Measurements from ENCODE around the gene GH1.
"Not testable (repeated sequence)": the region's sequence is repeated elsewhere in the genome, so short reads cannot be mapped to it uniquely, and the experiment has no call there.

Gene GH1

GRCh38 chr17:63918789-63919305, at the start of gene GH1:
Gene GH1, minus strand, starts transcription at chr17:63918839. Its CDS starts 63 bp downstream, at chr17:63918776.
- not testable (repeated sequence) for DNase-seq

- no peak for DNase-seq
These were observed 49.3 kb upstream of the GH1 start for GRCh38 chr17:63967953-63968352.

- DNase-seq, result no peak
These were observed 48.1 kb upstream of the GH1 start for GRCh38 chr17:63966646-63967264.

GRCh38 chr17:63963123-63963522, 44.5 kb upstream of the GH1 start:
- DNase-seq, result no peak

DNA sequence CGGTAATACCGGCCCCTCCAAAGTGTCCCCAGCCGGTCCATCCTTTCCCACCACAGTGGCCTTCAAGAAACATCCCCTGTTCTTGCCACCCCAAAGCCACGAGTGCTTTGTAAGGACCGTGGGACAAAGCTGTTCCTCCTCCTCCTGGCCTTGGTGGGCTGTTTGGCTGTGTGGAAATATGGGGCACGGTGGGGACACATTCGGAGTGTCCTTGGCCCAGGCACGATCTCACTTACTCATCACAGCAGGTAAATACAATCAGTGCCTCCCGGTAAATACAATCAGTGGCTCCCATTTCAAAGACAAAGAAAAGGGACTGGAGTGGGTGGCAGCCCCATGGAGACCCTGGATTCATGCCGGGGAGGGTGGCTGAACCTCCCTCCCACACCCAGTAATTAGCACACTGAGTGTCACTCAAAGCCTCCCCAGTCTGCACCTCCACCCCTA, 43.7 kb upstream of the GH1 start:
- no peak for DNase-seq

DNA sequence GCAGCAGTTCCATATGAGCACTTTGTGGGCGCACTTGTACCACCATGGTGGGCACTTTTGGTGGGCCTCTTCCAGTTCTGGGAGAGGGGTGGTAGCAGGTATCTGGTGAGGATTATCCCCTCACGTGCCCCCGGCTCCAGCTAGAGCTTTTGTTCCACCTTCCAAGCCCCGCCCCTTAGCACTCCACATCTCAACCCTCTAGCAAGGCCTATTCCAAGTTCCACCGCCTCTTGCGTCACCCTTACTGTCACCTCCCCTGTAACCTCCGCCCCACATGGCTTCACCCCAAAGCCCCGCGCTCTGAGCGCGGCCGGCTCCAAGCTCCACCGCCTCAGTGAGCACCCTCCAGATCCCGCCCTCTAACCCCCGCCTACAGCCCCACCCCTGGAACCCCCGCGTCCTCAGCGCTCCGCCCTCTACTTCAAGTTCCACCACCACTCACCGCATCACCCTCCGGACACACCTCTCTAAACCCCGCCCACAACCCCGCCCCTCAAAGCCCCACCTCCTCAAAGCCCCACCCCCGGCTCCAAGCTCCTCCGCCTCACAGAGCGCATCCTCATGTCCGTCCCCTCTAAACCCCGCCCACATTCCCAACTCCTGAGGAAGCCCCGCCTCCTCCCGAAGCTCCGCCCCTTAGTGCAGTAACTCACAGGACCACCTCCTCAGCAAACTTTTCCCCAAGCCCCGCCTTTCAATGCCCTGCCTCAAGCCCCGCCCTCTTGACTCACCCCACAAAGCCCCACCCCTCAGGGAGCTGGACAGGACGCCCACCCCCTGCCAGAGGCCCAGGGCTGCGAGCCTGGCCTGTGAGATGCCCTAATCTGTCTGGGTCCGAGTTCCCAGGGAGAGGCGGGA, 42.9 kb upstream of the GH1 start:
- peak; percentile 93 for DNase-seq

GRCh38 chr17:63960430-63960829, 41.8 kb upstream of the GH1 start:
- DNase-seq, result no peak

DNA sequence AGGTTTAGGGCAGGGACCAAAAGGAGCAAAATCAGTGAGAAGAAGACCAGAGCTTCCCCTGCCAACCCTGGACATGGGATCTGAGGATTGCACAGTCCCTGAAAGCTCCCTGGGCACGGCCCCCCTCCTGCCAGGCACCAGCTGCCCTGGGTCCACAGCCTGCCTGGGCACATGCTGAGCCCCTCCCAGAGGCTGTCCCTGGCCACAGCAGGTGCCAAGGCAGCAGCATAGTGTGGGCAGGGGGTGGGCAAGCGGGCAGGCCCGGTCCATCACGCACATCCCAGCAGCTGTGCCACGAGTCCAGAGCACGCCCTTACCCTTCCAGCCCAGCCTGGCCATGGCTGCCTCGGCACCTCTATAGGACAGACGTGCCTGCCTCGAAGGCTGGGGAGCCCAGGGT, 41.4 kb upstream of the GH1 start:
- no peak for DNase-seq

DNA sequence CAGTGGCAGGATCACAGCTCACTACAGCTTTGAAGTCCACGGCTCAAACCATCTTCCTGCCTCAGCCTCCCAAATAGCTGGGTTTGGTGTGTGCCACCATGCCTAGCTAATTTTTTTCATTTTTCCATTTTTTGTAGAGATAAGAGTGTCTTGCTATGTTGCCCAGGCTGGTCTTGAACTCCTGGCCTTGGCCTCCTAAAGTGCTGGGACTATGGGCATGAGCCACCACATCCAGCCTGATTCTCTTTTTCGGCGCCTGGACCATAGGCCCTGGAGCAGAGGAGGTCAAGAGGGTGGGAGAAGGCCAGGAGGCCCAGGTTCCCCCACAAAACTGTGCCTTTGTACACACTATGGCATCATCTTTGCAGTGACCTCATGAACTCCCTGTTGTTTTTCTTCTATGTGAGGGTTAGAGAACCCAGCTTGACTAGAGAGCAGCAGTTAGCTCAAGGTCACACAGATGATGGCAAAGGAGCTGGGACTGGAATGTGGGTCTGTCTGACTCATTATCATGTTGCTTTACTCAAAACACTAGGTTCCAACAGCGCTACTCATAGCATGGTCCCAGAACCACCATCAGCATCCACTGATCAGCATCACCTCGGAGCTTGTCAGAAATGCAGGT, 37.8 kb upstream of the GH1 start:
- DNase-seq, result no peak

GRCh38 chr17:63955791-63956190, 37.2 kb upstream of the GH1 start:
- DNase-seq, result no peak

- DNase-seq, result no peak
These were observed 36.6 kb upstream of the GH1 start for GRCh38 chr17:63955232-63955631.

- peak; percentile 51 for DNase-seq
These were observed 35.9 kb upstream of the GH1 start for GRCh38 chr17:63954402-63955063.

DNA sequence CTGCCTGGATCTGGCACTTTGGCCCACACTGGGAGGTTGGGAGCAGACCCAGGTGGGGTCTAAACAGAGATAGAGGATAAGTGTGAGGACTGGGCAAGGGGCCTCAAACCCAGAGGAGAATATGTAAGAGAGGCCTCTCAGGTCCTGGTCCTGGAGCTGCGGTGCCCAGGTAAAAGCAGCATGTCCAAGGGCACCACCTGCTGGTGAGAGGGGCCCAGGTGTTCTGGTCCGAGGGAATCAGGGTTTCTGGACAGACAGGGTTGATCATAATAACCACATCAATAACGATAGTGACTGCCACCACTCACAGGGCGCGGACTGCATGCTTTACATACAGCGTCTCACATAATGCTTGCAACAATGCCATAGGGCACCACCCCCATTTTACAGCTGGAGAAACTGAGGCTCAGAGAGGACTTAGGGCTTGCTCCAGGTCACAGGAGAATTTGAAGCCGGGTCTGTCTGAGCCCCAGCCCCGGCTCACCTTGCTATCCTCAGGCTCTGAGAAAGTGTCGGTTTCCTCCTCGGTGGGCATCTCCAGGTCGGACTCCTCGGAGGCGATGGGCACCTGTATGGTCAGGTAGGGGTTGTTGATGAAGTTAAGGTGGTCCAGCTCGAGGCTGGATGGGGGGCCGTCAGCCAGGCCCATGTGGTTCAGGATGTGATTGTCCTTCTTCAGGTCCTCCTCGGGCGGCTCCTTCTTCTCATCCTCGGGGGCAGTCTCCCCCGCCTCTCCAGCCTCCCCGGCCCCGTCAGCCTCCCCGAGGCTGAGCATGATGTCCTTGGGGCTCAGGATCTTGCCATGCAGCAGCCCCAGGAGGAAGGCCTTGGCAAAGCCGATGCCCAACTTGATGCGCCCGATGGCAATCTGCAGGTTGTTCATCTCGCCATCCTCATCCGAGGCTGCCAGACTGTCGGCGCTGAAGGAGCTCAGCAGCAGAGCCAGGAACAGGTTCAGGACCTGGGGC, 32.6 kb upstream of the GH1 start:
- no peak for DNase-seq

DNA sequence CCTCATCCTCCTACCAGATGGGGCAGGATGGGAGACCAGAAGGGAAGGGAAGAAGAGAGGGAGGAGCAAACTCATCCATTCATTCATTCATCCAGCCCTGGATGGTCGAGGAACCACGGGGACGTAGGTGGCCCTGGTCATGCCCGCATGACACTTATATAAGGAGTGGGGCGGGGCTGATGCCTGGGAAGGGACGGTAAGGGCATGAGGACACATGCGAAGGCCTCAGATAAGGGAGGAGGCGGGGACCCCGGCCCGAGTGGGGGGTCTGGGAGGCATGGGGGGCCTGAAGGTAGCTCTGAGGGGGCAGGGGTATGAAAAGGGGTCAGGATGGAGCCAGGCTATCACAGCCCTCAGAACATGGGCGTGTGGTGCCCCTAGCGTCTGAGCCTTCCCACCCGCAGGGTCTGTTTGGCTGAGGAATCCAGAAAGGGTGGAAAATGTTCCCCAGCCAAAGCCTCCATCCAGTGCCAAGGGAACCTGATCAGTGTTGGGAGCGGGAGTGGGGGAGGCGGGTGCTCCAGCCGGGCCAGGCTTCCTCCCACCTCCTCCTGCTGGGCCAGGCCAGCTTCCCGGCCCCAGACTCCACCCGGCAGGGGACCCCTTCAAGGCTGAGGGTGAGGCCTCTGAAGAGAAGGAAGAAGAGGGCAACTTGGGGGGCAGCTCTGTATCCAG, 31.1 kb upstream of the GH1 start:
- no peak for DNase-seq

- DNase-seq, result no peak
These were observed 29.9 kb upstream of the GH1 start for GRCh38 chr17:63948521-63948920.

- DNase-seq, result no peak
These were observed 29.2 kb upstream of the GH1 start for GRCh38 chr17:63947711-63948330.

DNA sequence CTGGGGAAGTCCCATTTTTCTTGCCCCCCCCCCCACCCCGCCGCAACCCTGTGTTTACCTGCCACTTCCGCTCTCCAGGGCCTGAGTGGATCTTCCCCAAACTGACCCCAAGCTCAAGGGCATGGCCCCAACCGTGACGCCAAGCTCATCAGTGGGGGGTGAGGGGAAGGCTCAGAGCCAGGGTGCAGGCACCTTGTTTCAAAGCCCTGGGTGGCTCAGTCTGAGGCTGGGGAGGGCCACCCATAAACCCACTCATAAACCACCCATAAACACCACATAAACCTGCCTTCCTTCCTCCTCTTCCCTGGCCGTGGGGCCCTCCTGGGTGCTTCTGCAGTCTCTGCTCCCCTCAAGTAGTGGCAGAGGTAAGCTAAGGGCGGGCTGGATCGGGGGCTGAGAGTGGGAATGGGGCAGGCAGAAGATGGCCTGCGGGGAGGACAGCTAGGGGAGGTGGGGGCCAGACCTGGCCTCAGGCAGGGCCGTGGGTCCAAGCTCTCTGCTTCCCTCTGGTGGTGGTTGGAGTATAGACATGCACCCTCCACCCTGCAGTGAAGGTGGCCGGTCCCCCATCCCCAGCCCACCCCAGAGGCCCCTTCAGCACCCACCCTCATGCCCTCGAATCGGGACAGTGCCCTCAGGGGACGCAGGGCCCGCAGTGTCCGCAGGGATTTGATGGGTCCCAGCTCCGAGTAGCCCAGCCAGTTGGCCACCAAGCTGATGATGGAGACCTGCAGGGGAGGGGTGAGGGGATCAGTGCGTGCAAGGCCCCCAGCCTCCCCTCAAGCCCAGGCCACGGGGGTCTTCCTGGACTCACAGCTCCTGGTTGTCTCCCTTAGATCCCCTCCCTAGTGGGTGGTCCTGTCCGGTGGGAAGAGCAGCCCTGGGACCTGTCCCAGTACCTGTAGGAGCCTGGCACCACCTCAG, 28.1 kb upstream of the GH1 start:
- peak; percentile 79 for DNase-seq

DNA sequence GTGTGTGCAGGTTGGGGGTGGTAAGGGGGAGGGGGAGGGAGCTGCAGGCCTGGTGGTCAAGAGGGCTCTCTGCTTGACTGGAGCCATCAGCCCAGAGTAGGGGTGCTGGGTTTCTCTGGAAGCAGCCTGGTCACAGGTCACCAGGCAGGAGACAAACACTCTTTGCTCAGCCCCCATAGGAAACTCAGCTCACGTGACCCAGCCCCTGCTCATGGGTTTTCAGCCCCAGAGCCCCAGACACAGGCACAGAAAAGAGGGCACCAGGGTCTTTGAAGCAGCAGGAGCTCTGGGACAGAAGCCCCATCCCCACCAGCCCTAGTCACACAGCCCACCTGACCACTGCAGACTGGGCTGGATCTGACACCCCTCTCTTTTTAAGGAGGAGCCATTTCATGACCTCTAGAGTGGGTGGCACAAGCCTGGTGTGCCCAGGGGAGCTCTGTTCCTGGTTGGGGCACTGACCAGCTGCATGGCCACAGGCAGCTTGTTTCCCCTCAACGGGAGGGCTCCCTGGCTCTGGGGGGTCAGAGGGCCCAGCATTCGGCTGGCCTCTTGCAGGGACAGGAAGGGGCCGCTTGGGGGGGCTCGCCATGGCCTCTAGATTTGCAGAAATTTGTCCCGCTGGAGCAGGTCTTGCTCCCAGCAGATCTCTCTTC, 27.3 kb upstream of the GH1 start:
- no peak for DNase-seq

Measured in hematopoietic multipotent progenitor cell treated with erythropoietin and hydrocortisone succinate and interleukin-3 and kit ligand, for 4 days (in vitro differentiated cells).